ENCODE results near the gene KRT39.

KRT39 gene

DNA sequence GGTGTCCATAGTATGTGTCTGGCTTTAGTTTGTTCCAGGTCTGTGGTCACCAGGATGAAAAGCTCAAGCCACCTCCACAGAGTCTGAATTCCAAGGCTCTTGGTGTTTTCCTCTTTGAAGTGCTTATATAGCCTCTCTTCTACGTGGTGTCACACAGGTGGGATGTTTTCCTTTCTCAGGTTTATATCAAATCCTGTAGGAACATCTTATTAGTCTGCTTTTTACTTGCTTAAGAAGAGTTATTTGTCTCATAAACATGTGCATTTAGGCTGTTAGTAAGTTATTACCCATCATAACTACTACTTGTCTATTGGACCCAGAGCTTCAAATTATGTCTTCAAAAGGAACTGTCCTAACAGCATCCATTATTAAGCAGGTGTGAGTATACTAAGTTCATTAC is at the start of gene KRT39:
TSS of gene KRT39 (minus strand) at position 101 of the 400 bp plus-strand sequence. CDS start at position 9, 92 bp downstream.
- Histone ChIP-seq H3K27me3 (replicated peaks; ENCODE audit: control insufficient read depth, insufficient read depth, low read length) (no peaks in the 10 kb centered on the region), H3K36me3 (ENCODE audit: control insufficient read depth, insufficient read depth, low read length) (no peaks in the 10 kb centered on the region), H3K4me3 (replicated peaks; ENCODE audit: low read depth, low read length) (no peak within 1 kb of the TSS)
- TF ChIP-seq, protein P1, sequence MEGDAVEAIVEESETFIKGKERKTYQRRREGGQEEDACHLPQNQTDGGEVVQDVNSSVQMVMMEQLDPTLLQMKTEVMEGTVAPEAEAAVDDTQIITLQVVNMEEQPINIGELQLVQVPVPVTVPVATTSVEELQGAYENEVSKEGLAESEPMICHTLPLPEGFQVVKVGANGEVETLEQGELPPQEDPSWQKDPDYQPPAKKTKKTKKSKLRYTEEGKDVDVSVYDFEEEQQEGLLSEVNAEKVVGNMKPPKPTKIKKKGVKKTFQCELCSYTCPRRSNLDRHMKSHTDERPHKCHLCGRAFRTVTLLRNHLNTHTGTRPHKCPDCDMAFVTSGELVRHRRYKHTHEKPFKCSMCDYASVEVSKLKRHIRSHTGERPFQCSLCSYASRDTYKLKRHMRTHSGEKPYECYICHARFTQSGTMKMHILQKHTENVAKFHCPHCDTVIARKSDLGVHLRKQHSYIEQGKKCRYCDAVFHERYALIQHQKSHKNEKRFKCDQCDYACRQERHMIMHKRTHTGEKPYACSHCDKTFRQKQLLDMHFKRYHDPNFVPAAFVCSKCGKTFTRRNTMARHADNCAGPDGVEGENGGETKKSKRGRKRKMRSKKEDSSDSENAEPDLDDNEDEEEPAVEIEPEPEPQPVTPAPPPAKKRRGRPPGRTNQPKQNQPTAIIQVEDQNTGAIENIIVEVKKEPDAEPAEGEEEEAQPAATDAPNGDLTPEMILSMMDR (IDR thresholded peaks at IDR 0.05; ENCODE audit: insufficient read depth, low read length, poor library complexity, severe bottlenecking) = no peak
- DNase-seq (ENCODE audit: extremely low read depth, insufficient read length) = no peak

DNA sequence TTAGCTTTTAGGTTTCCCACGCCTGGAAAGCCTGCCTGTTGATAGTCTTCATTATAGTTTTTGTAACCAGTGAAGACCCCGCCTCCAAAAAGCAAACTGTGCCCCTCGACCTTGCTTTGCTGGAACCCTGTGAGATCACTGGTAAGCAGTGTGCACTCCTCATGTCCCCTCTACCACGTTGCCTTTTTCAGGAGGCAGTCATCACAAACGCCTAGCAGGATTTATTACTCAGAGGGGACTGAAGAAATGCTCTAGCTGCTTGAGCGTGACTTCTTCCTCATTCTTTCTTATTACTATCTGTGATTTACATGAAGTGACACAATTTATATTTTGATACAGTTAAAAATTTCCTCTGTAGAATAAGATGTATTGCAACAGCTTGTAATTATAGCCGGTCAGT is 48.7 kb upstream of the KRT39 start:
- Histone ChIP-seq H3K4me3 (replicated peaks; ENCODE audit: low read depth, low read length) (no peak overlapping the region), H3K27me3 (replicated peaks; ENCODE audit: control insufficient read depth, insufficient read depth, low read length) (no peaks in the 10 kb centered on the region), H3K36me3 (ENCODE audit: control insufficient read depth, insufficient read depth, low read length) (no peaks in the 10 kb centered on the region)
- DNase-seq (ENCODE audit: extremely low read depth, insufficient read length) = no peak
- TF ChIP-seq, protein P1 (IDR thresholded peaks at IDR 0.05; ENCODE audit: insufficient read depth, low read length, poor library complexity, severe bottlenecking) = no peak

DNA sequence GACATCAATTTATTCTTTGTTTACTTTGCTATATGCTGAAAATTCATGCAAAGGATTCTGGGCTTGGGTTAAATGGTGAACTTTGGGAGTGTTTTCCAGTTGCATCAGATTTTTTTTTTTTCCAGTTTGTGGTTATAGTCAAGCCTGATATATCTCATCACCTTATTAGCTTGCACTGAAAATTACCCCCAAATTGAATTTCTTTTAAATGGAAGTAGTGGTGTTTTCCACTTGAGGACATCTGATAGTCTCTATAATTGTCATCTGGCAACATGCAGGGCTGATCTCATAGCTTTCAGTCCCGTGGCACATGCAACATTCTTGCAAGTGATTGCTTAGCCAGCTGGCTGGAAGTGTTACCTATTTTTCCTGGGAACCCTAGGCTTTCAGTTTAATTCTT is 46.9 kb upstream of the KRT39 start:
- no peak for DNase-seq (ENCODE audit: extremely low read depth, insufficient read length)

DNA sequence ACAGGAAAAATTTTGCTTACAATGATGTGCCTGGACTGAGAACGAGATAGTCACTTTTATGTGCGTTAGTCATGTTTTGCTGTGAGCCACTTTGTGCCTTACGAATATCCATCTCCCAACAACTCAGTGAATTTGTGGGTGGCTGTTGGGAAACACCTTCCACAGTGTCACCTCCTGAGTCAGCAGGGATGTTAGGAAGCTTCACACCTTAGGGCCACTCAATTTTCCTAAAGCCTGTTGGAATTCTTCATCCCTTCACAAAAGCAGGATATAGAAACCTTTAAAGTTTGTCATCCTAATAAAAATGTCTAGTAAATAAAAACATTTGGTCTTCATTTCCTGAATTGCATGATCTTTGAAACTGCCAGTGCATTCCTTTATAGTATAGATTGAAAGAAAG is 46.4 kb upstream of the KRT39 start:
- TF ChIP-seq, protein P1 (IDR thresholded peaks at IDR 0.05; ENCODE audit: insufficient read depth, low read length, poor library complexity, severe bottlenecking) = no peak
- Histone ChIP-seq H3K36me3 (ENCODE audit: control insufficient read depth, insufficient read depth, low read length) (no peaks in the 10 kb centered on the region), H3K4me3 (replicated peaks; ENCODE audit: low read depth, low read length) (no peak overlapping the region), H3K27me3 (replicated peaks; ENCODE audit: control insufficient read depth, insufficient read depth, low read length) (no peaks in the 10 kb centered on the region)
- no peak for DNase-seq (ENCODE audit: extremely low read depth, insufficient read length)

More for the DNA sequence above, 46.9 kb upstream of the KRT39 start:
- Histone ChIP-seq H3K36me3 (ENCODE audit: control insufficient read depth, insufficient read depth, low read length) (no peaks in the 10 kb centered on the region), H3K27me3 (replicated peaks; ENCODE audit: control insufficient read depth, insufficient read depth, low read length) (no peaks in the 10 kb centered on the region), H3K4me3 (replicated peaks; ENCODE audit: low read depth, low read length) (no peak overlapping the region)
- TF ChIP-seq, protein P1 (IDR thresholded peaks at IDR 0.05; ENCODE audit: insufficient read depth, low read length, poor library complexity, severe bottlenecking) = no peak

DNA sequence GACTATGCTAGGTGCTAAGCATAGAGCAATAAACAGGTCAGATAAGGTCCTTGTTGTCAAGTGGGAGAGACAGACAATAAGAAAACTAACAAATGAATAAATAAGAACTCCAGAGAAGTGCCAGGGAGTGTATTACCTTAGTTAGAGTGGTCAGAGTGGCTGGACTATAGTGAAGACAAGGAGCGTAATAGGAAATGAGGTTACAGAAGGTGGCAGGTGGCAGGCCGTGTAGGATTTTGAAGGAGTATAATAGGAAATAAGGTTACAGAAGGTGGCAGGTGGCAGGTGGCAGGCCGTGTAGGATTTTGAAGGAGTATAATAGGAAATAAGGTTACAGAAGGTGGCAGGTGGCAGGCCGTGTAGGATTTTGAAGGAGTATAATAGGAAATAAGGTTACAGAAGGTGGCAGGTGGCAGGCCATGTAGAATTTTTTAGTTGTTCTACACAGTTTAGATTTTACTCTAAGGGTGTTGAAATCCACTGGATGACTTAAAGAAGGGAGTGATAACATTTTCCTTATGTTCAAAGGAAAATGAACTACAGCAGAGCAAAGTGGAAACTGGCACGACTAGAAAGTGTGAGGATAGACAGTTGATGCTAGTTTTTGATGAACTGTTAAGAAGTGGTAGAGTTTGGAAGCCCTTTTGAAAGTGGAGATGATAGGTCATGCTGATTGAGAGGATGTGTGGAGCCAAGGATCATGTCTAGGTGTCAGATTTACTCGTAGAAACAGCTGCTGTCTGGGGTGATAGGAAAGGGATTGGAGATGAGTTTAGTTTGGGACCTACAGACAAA is 45.8 kb upstream of the KRT39 start:
- Histone ChIP-seq H3K4me3 (replicated peaks; ENCODE audit: low read depth, low read length) (no peak overlapping the region), H3K36me3 (ENCODE audit: control insufficient read depth, insufficient read depth, low read length) (no peaks in the 10 kb centered on the region), H3K27me3 (replicated peaks; ENCODE audit: control insufficient read depth, insufficient read depth, low read length) (no peaks in the 10 kb centered on the region)
- TF ChIP-seq, protein P1 (IDR thresholded peaks at IDR 0.05; ENCODE audit: insufficient read depth, low read length, poor library complexity, severe bottlenecking) = no peak
- DNase-seq (ENCODE audit: extremely low read depth, insufficient read length) = no peak

All from GM06990 (cell line).